Activated naive CD8-positive, alpha-beta T cell treated with anti-CD3 and anti-CD28 coated beads, Interleukin-2, amount 10 ng/mL, durations not matched to agents 7 days and 5 days (primary cell): ENCODE measurements around the gene OR4D1. TPM values are rescaled to one million over a fixed set of nuclear protein-coding genes. Genes with fewer than 3 reads are reported as not detected.

ENCODE experiments used
- ATAC-seq: fragments of 150-1000 bp; cut with Tn5 transposase; one replicate; pipeline ENCODE4 v1.10.0; 2021; ENCODE audit warnings: low read depth, moderate library complexity
- POLR2A ChIA-PET: fragments of 350-600 bp; sonication (Branson Sonifier 250); formaldehyde crosslinking; loops from one replicate; lab custom pipeline; 2021; ENCODE audit warnings: antibody characterized with exemption; lab: Charles Lee
- DNase-seq: peaks from one replicate; pipeline ENCODE4 v3.0.0; 2021
- H3K27ac Mint-ChIP-seq: one replicate; pipeline ENCODE4 v1.8.0; 2022; ENCODE audit warnings: mild to moderate bottlenecking, mixed read lengths
- H3K27me3 Mint-ChIP-seq: one replicate; pipeline ENCODE4 v1.8.0; 2022; ENCODE audit warnings: mild to moderate bottlenecking, moderate library complexity, mixed read lengths
- H3K36me3 Mint-ChIP-seq: one replicate; pipeline ENCODE4 v1.8.0; 2021; ENCODE audit warnings: mild to moderate bottlenecking, mixed read lengths
- H3K4me1 Mint-ChIP-seq: one replicate; pipeline ENCODE4 v1.8.0; 2021; ENCODE audit warnings: mixed read lengths
- H3K4me3 Mint-ChIP-seq: one replicate; pipeline ENCODE4 v1.8.0; 2022; ENCODE audit warnings: mild to moderate bottlenecking, moderate library complexity, mixed read lengths
- H3K9me3 Mint-ChIP-seq: one replicate; pipeline ENCODE4 v1.8.0; 2021; ENCODE audit warnings: mixed read lengths
- total RNA-seq, 2 experiments: library from RNA; stranded (reverse); gene quantifications; one replicate each; pipeline ENCODE4 v1.2.3, GENCODE V29; 2021

The OR4D1 gene
- total RNA-seq, 2 experiments from 2014 or later: 0.65 to 0.72 TPM

- Mint-ChIP-seq H3K36me3 (no peaks in the 10 kb centered on the region), H3K27me3 (peaks cover 11% of the 10 kb centered on the region), H3K4me1 (peaks cover 4% of the 10 kb centered on the region), H3K9me3 (no peaks in the 10 kb centered on the region), H3K27ac (no peak overlapping the region), H3K4me3 (no peak overlapping the region)
- no peak for ATAC-seq
- POLR2A ChIA-PET: no interaction called here
- no peak for DNase-seq
These were observed 41.4 kb downstream of the OR4D1 start for GRCh38 chr17:58189436-58190146.

- Mint-ChIP-seq H3K27me3 (peaks cover 11% of the 10 kb centered on the region), H3K9me3 (no peaks in the 10 kb centered on the region), H3K27ac (peak overlapping the region; percentile 22), H3K4me1 (peaks cover 4% of the 10 kb centered on the region), H3K36me3 (no peaks in the 10 kb centered on the region), H3K4me3 (no peak overlapping the region)
- DNase-seq (no peak), ATAC-seq (no peak)
- POLR2A ChIA-PET: interaction anchor here (0.6 kb wide), 1 partner anchor 231 kb away, joined by 4 read pairs; no protein-coding TSS in a partner anchor
These were observed 43.2 kb downstream of the OR4D1 start for GRCh38 chr17:58191241-58191896.

- Mint-ChIP-seq H3K4me3 (no peak within 1 kb of the TSS), H3K4me1 (peaks cover 4% of the 10 kb centered on the region), H3K9me3 (no peaks in the 10 kb centered on the region), H3K36me3 (no peaks in the 10 kb centered on the region), H3K27ac (no peak within 1 kb of the TSS), H3K27me3 (peaks cover 10% of the 10 kb centered on the region)
- ATAC-seq (no peak), DNase-seq (no peak)
- POLR2A ChIA-PET: no interaction called here
These were observed 44.4 kb downstream of the OR4D1 start, which contains the start of gene EPX for GRCh38 chr17:58192612-58193011. Gene EPX (plus strand): TSS chr17:58192726. CDS start chr17:58192847, 121 bp downstream.

GRCh38 chr17:58193641-58194255 lies 45.6 kb downstream of the OR4D1 start:
- H3K36me3 Mint-ChIP-seq: no peaks in the 10 kb centered on the region
- no peak overlapping the region for H3K27ac Mint-ChIP-seq
- peaks cover 4% of the 10 kb centered on the region for H3K4me1 Mint-ChIP-seq
- ATAC-seq (no peak), DNase-seq (no peak)
- H3K27me3 Mint-ChIP-seq: peaks cover 6% of the 10 kb centered on the region
- H3K9me3 Mint-ChIP-seq: no peaks in the 10 kb centered on the region
- POLR2A ChIA-PET: no interaction called here
- H3K4me3 Mint-ChIP-seq: no peak overlapping the region

- Mint-ChIP-seq H3K36me3 (no peaks in the 10 kb centered on the region), H3K4me1 (peaks cover 5% of the 10 kb centered on the region), H3K9me3 (no peaks in the 10 kb centered on the region), H3K27me3 (peaks cover 11% of the 10 kb centered on the region), H3K27ac (no peak overlapping the region), H3K4me3 (no peak overlapping the region)
- no peak for DNase-seq
- ATAC-seq: no peak
- POLR2A ChIA-PET: interaction anchor here (1.0 kb wide), 1 partner anchor 172 kb away, joined by 4 read pairs; no protein-coding TSS in a partner anchor
These were observed 47.4 kb downstream of the OR4D1 start for GRCh38 chr17:58195518-58196123.

- H3K9me3 Mint-ChIP-seq: no peaks in the 10 kb centered on the region
- no peaks in the 10 kb centered on the region for H3K36me3 Mint-ChIP-seq
- POLR2A ChIA-PET: no interaction called here
- no peak for ATAC-seq
- no peak overlapping the region for H3K27ac Mint-ChIP-seq
- no peak for DNase-seq
- no peak overlapping the region for H3K4me3 Mint-ChIP-seq
- H3K27me3 Mint-ChIP-seq: peaks cover 6% of the 10 kb centered on the region
- peaks cover 5% of the 10 kb centered on the region for H3K4me1 Mint-ChIP-seq
These were observed 48.4 kb downstream of the OR4D1 start for GRCh38 chr17:58196610-58197009.

GRCh38 chr17:58200024-58200633 lies 51.9 kb downstream of the OR4D1 start:
- peak; percentile 67 for DNase-seq
- POLR2A ChIA-PET: interaction anchor here (0.8 kb wide), 1 partner anchor 19 kb away, joined by 3 read pairs; the partner anchor contains the start of gene MKS1
- H3K4me1 Mint-ChIP-seq: peaks cover 5% of the 10 kb centered on the region
- no peak overlapping the region for H3K4me3 Mint-ChIP-seq
- H3K27me3 Mint-ChIP-seq: peaks cover 6% of the 10 kb centered on the region
- no peaks in the 10 kb centered on the region for H3K9me3 Mint-ChIP-seq
- no peak overlapping the region for H3K27ac Mint-ChIP-seq
- peak; percentile 81 for ATAC-seq
- no peaks in the 10 kb centered on the region for H3K36me3 Mint-ChIP-seq

- Mint-ChIP-seq H3K4me1 (peaks cover 2% of the 10 kb centered on the region), H3K4me3 (no peak overlapping the region), H3K27me3 (peaks cover 6% of the 10 kb centered on the region), H3K27ac (no peak overlapping the region), H3K9me3 (no peaks in the 10 kb centered on the region), H3K36me3 (no peaks in the 10 kb centered on the region)
- ATAC-seq: no peak
- POLR2A ChIA-PET: no interaction called here
- no peak for DNase-seq
These were observed 54.7 kb downstream of the OR4D1 start for GRCh38 chr17:58202859-58203258.

GRCh38 chr17:58204796-58205195 lies 56.6 kb downstream of the OR4D1 start:
- POLR2A ChIA-PET: no interaction called here
- DNase-seq (no peak), ATAC-seq (no peak)
- no peak overlapping the region for H3K27ac Mint-ChIP-seq
- H3K4me3 Mint-ChIP-seq: no peak overlapping the region
- H3K27me3 Mint-ChIP-seq: peaks cover 2% of the 10 kb centered on the region
- no peaks in the 10 kb centered on the region for H3K9me3 Mint-ChIP-seq
- H3K4me1 Mint-ChIP-seq: peaks cover 2% of the 10 kb centered on the region
- H3K36me3 Mint-ChIP-seq: peaks cover 6% of the 10 kb centered on the region

- Mint-ChIP-seq H3K36me3 (peaks cover 9% of the 10 kb centered on the region), H3K4me3 (no peak overlapping the region), H3K27me3 (no peaks in the 10 kb centered on the region), H3K27ac (no peak overlapping the region), H3K4me1 (peaks cover 8% of the 10 kb centered on the region), H3K9me3 (no peaks in the 10 kb centered on the region)
- POLR2A ChIA-PET: no interaction called here
- no peak for ATAC-seq
- no peak for DNase-seq
These were observed 57.8 kb downstream of the OR4D1 start for GRCh38 chr17:58205936-58206335.

GRCh38 chr17:58207451-58207850 lies 59.3 kb downstream of the OR4D1 start:
- H3K27me3 Mint-ChIP-seq: no peaks in the 10 kb centered on the region
- ATAC-seq: no peak
- H3K27ac Mint-ChIP-seq: no peak overlapping the region
- H3K36me3 Mint-ChIP-seq: peaks cover 14% of the 10 kb centered on the region
- H3K4me3 Mint-ChIP-seq: no peak overlapping the region
- POLR2A ChIA-PET: no interaction called here
- no peaks in the 10 kb centered on the region for H3K9me3 Mint-ChIP-seq
- peaks cover 10% of the 10 kb centered on the region for H3K4me1 Mint-ChIP-seq
- no peak for DNase-seq

GRCh38 chr17:58208344-58208743 lies 60.2 kb downstream of the OR4D1 start:
- Mint-ChIP-seq H3K4me3 (no peak overlapping the region), H3K36me3 (peaks cover 14% of the 10 kb centered on the region), H3K27me3 (no peaks in the 10 kb centered on the region), H3K4me1 (peaks cover 10% of the 10 kb centered on the region), H3K9me3 (no peaks in the 10 kb centered on the region), H3K27ac (no peak overlapping the region)
- no peak for DNase-seq
- ATAC-seq: no peak
- POLR2A ChIA-PET: no interaction called here
